ENCODE data around the gene ABO.
"Not testable (repeated sequence)": the region's sequence is repeated elsewhere in the genome, so short reads cannot be mapped to it uniquely, and the experiment has no call there.

The ABO gene

GRCh38 chr9:133261753-133262120 lies 13.3 kb downstream of the ABO start:
- DNase-seq = no peak

GRCh38 chr9:133261103-133261752 lies 13.8 kb downstream of the ABO start:
- DNase-seq = no peak

- DNase-seq = no peak
Observed at GRCh38 chr9:133260334-133261102, 14.5 kb downstream of the ABO start.

- DNase-seq = no peak
Observed at GRCh38 chr9:133258061-133259015, 16.7 kb downstream of the ABO start.

GRCh38 chr9:133257465-133257956 lies 17.5 kb downstream of the ABO start:
- DNase-seq = no peak

- no peak for DNase-seq
Observed at GRCh38 chr9:133256686-133257091, 18.3 kb downstream of the ABO start.

- DNase-seq = no peak
Observed at GRCh38 chr9:133256136-133256461, 18.9 kb downstream of the ABO start.

- no peak for DNase-seq
Observed at GRCh38 chr9:133255371-133256135, 19.4 kb downstream of the ABO start.

- DNase-seq = no peak
Observed at GRCh38 chr9:133254471-133254870, 20.5 kb downstream of the ABO start.

- DNase-seq = no peak
Observed at GRCh38 chr9:133253268-133253667, 21.7 kb downstream of the ABO start.

- no peak for DNase-seq
Observed at GRCh38 chr9:133252301-133253020, 22.5 kb downstream of the ABO start.

- no peak for DNase-seq
Observed at GRCh38 chr9:133251773-133252172, 23.2 kb downstream of the ABO start.

GRCh38 chr9:133251221-133251620 lies 23.8 kb downstream of the ABO start:
- not testable (repeated sequence) for DNase-seq

- DNase-seq = no peak
Observed at GRCh38 chr9:133250741-133251170, 24.2 kb downstream of the ABO start.

GRCh38 chr9:133249337-133249736 lies 25.7 kb downstream of the ABO start:
- no peak for DNase-seq

GRCh38 chr9:133248726-133249295 lies 26.2 kb downstream of the ABO start:
- DNase-seq = no peak

- DNase-seq = no peak
Observed at GRCh38 chr9:133247632-133248031, 27.4 kb downstream of the ABO start.

- no peak for DNase-seq
Observed at GRCh38 chr9:133246991-133247390, 28.0 kb downstream of the ABO start.

- DNase-seq = no peak
Observed at GRCh38 chr9:133246562-133246961, 28.4 kb downstream of the ABO start.

- DNase-seq = no peak
Observed at GRCh38 chr9:133242991-133243390, 32.0 kb downstream of the ABO start.

GRCh38 chr9:133242241-133242640 lies 32.8 kb downstream of the ABO start:
- no peak for DNase-seq
